ENCODE measurements around the gene RHBDD1.

- TF ChIP-seq POLR2A (IDR thresholded peaks at IDR 0.05; ENCODE audit: low read depth, low read length), result no peak
- TF ChIP-seq POLR2AphosphoS5 (IDR thresholded peaks at IDR 0.05; ENCODE audit: low read depth, low read length), result no peak
Measured at GRCh38 chr2:226877491-226877890, 41.6 kb downstream of the RHBDD1 start.
